MM.1S (cell line): Measurements from ENCODE around the gene RAB24.

Experiments
- DNase-seq: peaks from one replicate; pipeline ENCODE4 v3.0.0-alpha.2; 2015
- H2AFZ ChIP-seq: fragments of 300-600 bp; sonication (generic); 2 replicates; pipeline ENCODE4 v1.6.0; 2016; ENCODE audit warnings: antibody characterized with exemption, low read length
- H3F3A ChIP-seq: fragments of 300-600 bp; sonication (generic); 2 replicates; pipeline ENCODE4 v1.6.1; 2016; ENCODE audit warnings: mild to moderate bottlenecking, antibody characterized with exemption, low read length, moderate library complexity, mixed read lengths; ENCODE audit not compliant: insufficient read depth
- H3K27ac ChIP-seq: fragments of 300-600 bp; sonication (generic); 2 replicates; pipeline ENCODE4 v1.5.1; 2016; ENCODE audit warnings: mild to moderate bottlenecking, low read length
- H3K27me3 ChIP-seq: fragments of 300-600 bp; sonication (generic); replicated peaks from 2 replicates; pipeline ENCODE4 v1.6.0; 2016; ENCODE audit warnings: low read length; ENCODE audit not compliant: insufficient read depth
- H3K36me3 ChIP-seq: fragments of 300-600 bp; sonication (generic); replicated peaks from 2 replicates; pipeline ENCODE4 v1.6.1; 2016; ENCODE audit warnings: mild to moderate bottlenecking, low read length, mixed read lengths; ENCODE audit not compliant: insufficient read depth
- H3K4me1 ChIP-seq: fragments of 300-600 bp; sonication (generic); 2 replicates; pipeline ENCODE4 v1.6.1; 2016; ENCODE audit warnings: low read length, mixed read lengths
- H3K4me2 ChIP-seq: fragments of 300-600 bp; sonication (generic); 2 replicates; pipeline ENCODE4 v1.6.0; 2016; ENCODE audit warnings: low read depth, low read length
- H3K4me3 ChIP-seq: fragments of 300-600 bp; sonication (generic); 2 replicates; pipeline ENCODE4 v1.5.1; 2016; ENCODE audit warnings: low read length, mixed read lengths
- H3K79me2 ChIP-seq: fragments of 300-600 bp; sonication (generic); 2 replicates; pipeline ENCODE4 v1.6.1; 2016; ENCODE audit warnings: mixed run types, low read length, mixed read lengths
- H3K9ac ChIP-seq: fragments of 300-600 bp; sonication (generic); 2 replicates; pipeline ENCODE4 v1.6.1; 2016; ENCODE audit warnings: low read length, mixed read lengths
- H3K9me2 ChIP-seq: fragments of 300-600 bp; sonication (generic); replicated peaks from 2 replicates; pipeline ENCODE4 v1.6.1; 2016; ENCODE audit warnings: mild to moderate bottlenecking, low read length, mixed read lengths; ENCODE audit not compliant: insufficient read depth
- H3K9me3 ChIP-seq: fragments of 300-600 bp; sonication (generic); replicated peaks from 2 replicates; pipeline ENCODE4 v1.6.1; 2016; ENCODE audit warnings: mild to moderate bottlenecking, low read length, mixed read lengths; ENCODE audit not compliant: insufficient read depth
- H4K20me1 ChIP-seq: fragments of 300-600 bp; sonication (generic); 2 replicates; pipeline ENCODE4 v1.6.1; 2016; ENCODE audit warnings: mild to moderate bottlenecking, low read length, moderate library complexity, mixed read lengths; ENCODE audit not compliant: insufficient read depth
- EZH2 ChIP-seq: fragments of 300-600 bp; sonication (generic); optimal IDR thresholded peaks from 2 replicates; pipeline ENCODE3; 2017; ENCODE audit warnings: low read depth, mild to moderate bottlenecking, antibody characterized with exemption, low read length, mixed read lengths
- EZH2phosphoT487 ChIP-seq: fragments of 300-600 bp; sonication (generic); IDR thresholded peaks from 2 replicates; pipeline ENCODE4 v1.6.1; 2018; ENCODE audit warnings: antibody characterized with exemption, low read length
- TF ChIP-seq, protein P1 (sequence below): fragments of 300-600 bp; sonication (generic); IDR thresholded peaks from 2 replicates; pipeline ENCODE4 v1.5.1; 2016; ENCODE audit warnings: antibody characterized with exemption, low read length, mixed read lengths

Gene RAB24

DNA sequence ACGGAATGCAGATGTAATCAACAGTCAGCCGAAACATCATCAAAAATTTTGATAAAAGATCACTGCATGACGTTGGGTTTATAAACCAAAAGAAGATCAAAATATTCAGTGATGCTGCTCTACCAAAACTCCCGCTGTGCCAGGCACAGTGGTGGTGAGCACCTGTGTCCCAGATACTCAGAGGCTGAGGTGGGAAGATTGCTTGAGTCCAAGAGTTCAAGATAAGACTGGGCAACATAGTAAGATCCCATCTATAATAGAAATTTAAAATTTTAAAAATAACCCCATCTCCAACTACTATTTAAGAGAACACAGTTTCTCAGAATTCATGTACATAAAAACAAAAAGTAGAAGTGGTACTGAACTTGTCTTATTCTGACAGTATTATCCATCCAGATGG is 44.2 kb upstream of the RAB24 start:
- Histone ChIP-seq H2AFZ (no peak overlapping the region), H3K9me3 (no peaks in the 10 kb centered on the region), H3K9me2 (no peaks in the 10 kb centered on the region), H3K27me3 (no peaks in the 10 kb centered on the region), H4K20me1 (no peaks in the 10 kb centered on the region; the same call in 1 of the 2 replicates), H3K79me2 (peaks cover 83% of the 10 kb centered on the region), H3K27ac (no peak overlapping the region), H3K4me1 (peaks cover 19% of the 10 kb centered on the region), H3K4me3 (no peak overlapping the region), H3K9ac (no peak overlapping the region), H3F3A (0 out of 2 replicates have a peak, but pooled peaks cover 7% of the 10 kb centered on the region), H3K36me3 (no peaks in the 10 kb centered on the region), H3K4me2 (no peak overlapping the region)
- TF ChIP-seq EZH2phosphoT487 (no peak), EZH2 (no peak)
- TF ChIP-seq, protein P1, sequence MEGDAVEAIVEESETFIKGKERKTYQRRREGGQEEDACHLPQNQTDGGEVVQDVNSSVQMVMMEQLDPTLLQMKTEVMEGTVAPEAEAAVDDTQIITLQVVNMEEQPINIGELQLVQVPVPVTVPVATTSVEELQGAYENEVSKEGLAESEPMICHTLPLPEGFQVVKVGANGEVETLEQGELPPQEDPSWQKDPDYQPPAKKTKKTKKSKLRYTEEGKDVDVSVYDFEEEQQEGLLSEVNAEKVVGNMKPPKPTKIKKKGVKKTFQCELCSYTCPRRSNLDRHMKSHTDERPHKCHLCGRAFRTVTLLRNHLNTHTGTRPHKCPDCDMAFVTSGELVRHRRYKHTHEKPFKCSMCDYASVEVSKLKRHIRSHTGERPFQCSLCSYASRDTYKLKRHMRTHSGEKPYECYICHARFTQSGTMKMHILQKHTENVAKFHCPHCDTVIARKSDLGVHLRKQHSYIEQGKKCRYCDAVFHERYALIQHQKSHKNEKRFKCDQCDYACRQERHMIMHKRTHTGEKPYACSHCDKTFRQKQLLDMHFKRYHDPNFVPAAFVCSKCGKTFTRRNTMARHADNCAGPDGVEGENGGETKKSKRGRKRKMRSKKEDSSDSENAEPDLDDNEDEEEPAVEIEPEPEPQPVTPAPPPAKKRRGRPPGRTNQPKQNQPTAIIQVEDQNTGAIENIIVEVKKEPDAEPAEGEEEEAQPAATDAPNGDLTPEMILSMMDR: no peak
- DNase-seq: no peak

DNA sequence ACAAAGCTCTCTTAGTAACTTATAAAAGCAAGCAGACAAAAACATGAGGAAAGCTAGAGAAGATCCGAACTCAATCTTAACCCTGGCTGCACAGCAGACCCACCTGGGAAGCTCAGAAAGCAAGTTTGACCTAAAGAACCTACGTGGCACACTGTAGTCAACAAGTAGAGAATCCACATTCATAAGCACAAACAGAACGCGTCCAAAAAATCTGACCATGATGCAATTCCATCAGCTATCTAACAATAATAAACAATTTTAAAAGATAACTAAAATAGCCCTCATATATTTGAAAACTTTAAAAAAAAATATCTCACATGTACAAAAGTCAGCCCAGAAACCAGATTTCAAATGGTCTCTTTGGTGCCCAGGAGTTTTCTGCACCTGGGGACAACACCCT is 43.3 kb upstream of the RAB24 start:
- H3K4me1 ChIP-seq: peaks cover 19% of the 10 kb centered on the region
- no peaks in the 10 kb centered on the region for H3K9me3 ChIP-seq
- peaks cover 91% of the 10 kb centered on the region for H3K79me2 ChIP-seq
- H2AFZ ChIP-seq: no peak overlapping the region
- DNase-seq: no peak
- no peaks in the 10 kb centered on the region for H3K27me3 ChIP-seq
- H4K20me1 ChIP-seq: no peaks in the 10 kb centered on the region; the same call in 1 of the 2 replicates
- H3K36me3 ChIP-seq: no peaks in the 10 kb centered on the region
- TF ChIP-seq EZH2phosphoT487 (no peak), EZH2 (no peak)
- TF ChIP-seq, protein P1: no peak
- H3K4me3 ChIP-seq: no peak overlapping the region
- H3K9ac ChIP-seq: no peak overlapping the region
- no peak overlapping the region for H3K4me2 ChIP-seq
- H3F3A ChIP-seq: 0 out of 2 replicates have a peak, but pooled peaks cover 7% of the 10 kb centered on the region
- no peaks in the 10 kb centered on the region for H3K9me2 ChIP-seq
- H3K27ac ChIP-seq: no peak overlapping the region

DNA sequence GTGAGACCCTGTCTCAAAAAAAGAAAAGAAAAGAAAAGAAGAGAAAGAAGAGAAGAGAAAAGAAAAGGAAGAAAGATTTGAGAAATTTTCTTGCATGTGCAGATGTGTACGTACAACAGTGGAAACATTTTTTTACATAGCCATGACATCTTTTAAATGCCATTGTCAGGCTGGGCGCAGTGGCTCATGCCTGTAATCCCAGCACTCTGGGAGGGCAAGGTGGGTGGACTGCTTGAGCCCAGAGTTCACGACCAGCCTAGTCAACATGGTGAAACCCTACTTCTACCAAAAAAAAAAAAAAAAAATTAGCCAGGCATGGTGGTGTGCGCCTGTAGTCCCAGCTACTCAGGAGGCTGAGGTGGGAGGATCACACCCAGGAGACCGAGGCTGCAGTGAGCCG is 41.4 kb upstream of the RAB24 start:
- H3K27me3 ChIP-seq: no peaks in the 10 kb centered on the region
- DNase-seq: no peak
- TF ChIP-seq, protein P1: no peak
- TF ChIP-seq EZH2 (no peak), EZH2phosphoT487 (no peak)
- no peaks in the 10 kb centered on the region for H3K9me3 ChIP-seq
- no peak overlapping the region for H3K9ac ChIP-seq
- no peaks in the 10 kb centered on the region for H3F3A ChIP-seq
- no peak overlapping the region for H3K4me2 ChIP-seq
- peaks cover 3% of the 10 kb centered on the region; the same call in 1 of the 2 replicates for H3K36me3 ChIP-seq
- H3K27ac ChIP-seq: no peak overlapping the region
- peaks cover 88% of the 10 kb centered on the region for H3K79me2 ChIP-seq
- H3K4me1 ChIP-seq: peaks cover 11% of the 10 kb centered on the region
- H3K4me3 ChIP-seq: no peak overlapping the region
- no peak overlapping the region for H2AFZ ChIP-seq
- no peaks in the 10 kb centered on the region for H3K9me2 ChIP-seq
- H4K20me1 ChIP-seq: no peaks in the 10 kb centered on the region; the same call in 1 of the 2 replicates
